MM.1S (cell line): ENCODE measurements around the gene NSF.

Experiments used
- DNase-seq: peaks from one replicate; pipeline ENCODE4 v3.0.0-alpha.2; 2015
- H2AFZ ChIP-seq: fragments of 300-600 bp; sonication (generic); 2 replicates; pipeline ENCODE4 v1.6.0; 2016; ENCODE audit warnings: antibody characterized with exemption, low read length
- H3F3A ChIP-seq: fragments of 300-600 bp; sonication (generic); 2 replicates; pipeline ENCODE4 v1.6.1; 2016; ENCODE audit warnings: mild to moderate bottlenecking, antibody characterized with exemption, low read length, moderate library complexity, mixed read lengths; ENCODE audit not compliant: insufficient read depth
- H3K27ac ChIP-seq: fragments of 300-600 bp; sonication (generic); 2 replicates; pipeline ENCODE4 v1.5.1; 2016; ENCODE audit warnings: mild to moderate bottlenecking, low read length
- H3K27me3 ChIP-seq: fragments of 300-600 bp; sonication (generic); replicated peaks from 2 replicates; pipeline ENCODE4 v1.6.0; 2016; ENCODE audit warnings: low read length; ENCODE audit not compliant: insufficient read depth
- H3K36me3 ChIP-seq: fragments of 300-600 bp; sonication (generic); replicated peaks from 2 replicates; pipeline ENCODE4 v1.6.1; 2016; ENCODE audit warnings: mild to moderate bottlenecking, low read length, mixed read lengths; ENCODE audit not compliant: insufficient read depth
- H3K4me1 ChIP-seq: fragments of 300-600 bp; sonication (generic); 2 replicates; pipeline ENCODE4 v1.6.1; 2016; ENCODE audit warnings: low read length, mixed read lengths
- H3K4me2 ChIP-seq: fragments of 300-600 bp; sonication (generic); 2 replicates; pipeline ENCODE4 v1.6.0; 2016; ENCODE audit warnings: low read depth, low read length
- H3K4me3 ChIP-seq: fragments of 300-600 bp; sonication (generic); 2 replicates; pipeline ENCODE4 v1.5.1; 2016; ENCODE audit warnings: low read length, mixed read lengths
- H3K79me2 ChIP-seq: fragments of 300-600 bp; sonication (generic); 2 replicates; pipeline ENCODE4 v1.6.1; 2016; ENCODE audit warnings: mixed run types, low read length, mixed read lengths
- H3K9ac ChIP-seq: fragments of 300-600 bp; sonication (generic); 2 replicates; pipeline ENCODE4 v1.6.1; 2016; ENCODE audit warnings: low read length, mixed read lengths
- H3K9me2 ChIP-seq: fragments of 300-600 bp; sonication (generic); replicated peaks from 2 replicates; pipeline ENCODE4 v1.6.1; 2016; ENCODE audit warnings: mild to moderate bottlenecking, low read length, mixed read lengths; ENCODE audit not compliant: insufficient read depth
- H3K9me3 ChIP-seq: fragments of 300-600 bp; sonication (generic); replicated peaks from 2 replicates; pipeline ENCODE4 v1.6.1; 2016; ENCODE audit warnings: mild to moderate bottlenecking, low read length, mixed read lengths; ENCODE audit not compliant: insufficient read depth
- H4K20me1 ChIP-seq: fragments of 300-600 bp; sonication (generic); 2 replicates; pipeline ENCODE4 v1.6.1; 2016; ENCODE audit warnings: mild to moderate bottlenecking, low read length, moderate library complexity, mixed read lengths; ENCODE audit not compliant: insufficient read depth
- EZH2 ChIP-seq: fragments of 300-600 bp; sonication (generic); optimal IDR thresholded peaks from 2 replicates; pipeline ENCODE3; 2017; ENCODE audit warnings: low read depth, mild to moderate bottlenecking, antibody characterized with exemption, low read length, mixed read lengths
- EZH2phosphoT487 ChIP-seq: fragments of 300-600 bp; sonication (generic); IDR thresholded peaks from 2 replicates; pipeline ENCODE4 v1.6.1; 2018; ENCODE audit warnings: antibody characterized with exemption, low read length
- TF ChIP-seq, protein P1 (sequence below): fragments of 300-600 bp; sonication (generic); IDR thresholded peaks from 2 replicates; pipeline ENCODE4 v1.5.1; 2016; ENCODE audit warnings: antibody characterized with exemption, low read length, mixed read lengths

The NSF gene

DNA sequence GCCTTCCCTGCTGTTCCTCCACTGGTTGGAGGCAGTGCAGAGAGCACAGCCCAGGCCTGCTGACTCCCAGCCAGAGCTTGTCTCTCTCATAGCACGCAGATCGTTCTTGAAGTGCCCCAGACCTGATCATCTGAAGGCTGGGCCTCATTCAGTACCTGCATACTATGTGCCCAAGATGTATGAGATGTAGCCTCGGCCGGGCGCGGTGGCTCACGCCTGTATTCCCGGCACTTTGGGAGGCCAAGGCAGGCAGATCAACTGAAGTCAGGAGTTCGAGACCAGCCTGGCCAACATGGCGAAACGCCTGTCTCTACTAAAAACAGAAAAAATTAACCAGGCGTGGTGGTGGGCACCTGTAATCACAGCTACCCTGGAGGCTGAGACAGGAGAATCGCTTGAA lies 197.0 kb downstream of the NSF start:
- Histone ChIP-seq H3K4me1 (no peaks in the 10 kb centered on the region), H3K36me3 (no peaks in the 10 kb centered on the region), H4K20me1 (no peaks in the 10 kb centered on the region), H3F3A (no peaks in the 10 kb centered on the region), H3K79me2 (no peaks in the 10 kb centered on the region), H3K9ac (no peak overlapping the region), H2AFZ (no peak overlapping the region), H3K4me3 (no peak overlapping the region), H3K4me2 (no peak overlapping the region), H3K27ac (no peak overlapping the region), H3K9me3 (no peaks in the 10 kb centered on the region), H3K9me2 (no peaks in the 10 kb centered on the region), H3K27me3 (0 out of 2 replicates have a peak, but pooled peaks cover 6% of the 10 kb centered on the region)
- no peak for DNase-seq
- TF ChIP-seq EZH2, result no peak
- TF ChIP-seq EZH2phosphoT487, result no peak
- TF ChIP-seq, protein P1, sequence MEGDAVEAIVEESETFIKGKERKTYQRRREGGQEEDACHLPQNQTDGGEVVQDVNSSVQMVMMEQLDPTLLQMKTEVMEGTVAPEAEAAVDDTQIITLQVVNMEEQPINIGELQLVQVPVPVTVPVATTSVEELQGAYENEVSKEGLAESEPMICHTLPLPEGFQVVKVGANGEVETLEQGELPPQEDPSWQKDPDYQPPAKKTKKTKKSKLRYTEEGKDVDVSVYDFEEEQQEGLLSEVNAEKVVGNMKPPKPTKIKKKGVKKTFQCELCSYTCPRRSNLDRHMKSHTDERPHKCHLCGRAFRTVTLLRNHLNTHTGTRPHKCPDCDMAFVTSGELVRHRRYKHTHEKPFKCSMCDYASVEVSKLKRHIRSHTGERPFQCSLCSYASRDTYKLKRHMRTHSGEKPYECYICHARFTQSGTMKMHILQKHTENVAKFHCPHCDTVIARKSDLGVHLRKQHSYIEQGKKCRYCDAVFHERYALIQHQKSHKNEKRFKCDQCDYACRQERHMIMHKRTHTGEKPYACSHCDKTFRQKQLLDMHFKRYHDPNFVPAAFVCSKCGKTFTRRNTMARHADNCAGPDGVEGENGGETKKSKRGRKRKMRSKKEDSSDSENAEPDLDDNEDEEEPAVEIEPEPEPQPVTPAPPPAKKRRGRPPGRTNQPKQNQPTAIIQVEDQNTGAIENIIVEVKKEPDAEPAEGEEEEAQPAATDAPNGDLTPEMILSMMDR, result no peak

- Histone ChIP-seq H3K9ac (no peak overlapping the region), H2AFZ (no peak overlapping the region), H3K4me3 (no peak overlapping the region), H3K9me2 (no peaks in the 10 kb centered on the region), H3K4me1 (no peaks in the 10 kb centered on the region), H3K4me2 (no peak overlapping the region), H3K27me3 (peaks cover 6% of the 10 kb centered on the region; the same call in 1 of the 2 replicates), H4K20me1 (no peaks in the 10 kb centered on the region), H3K27ac (no peak overlapping the region), H3F3A (no peaks in the 10 kb centered on the region), H3K9me3 (no peaks in the 10 kb centered on the region), H3K79me2 (no peaks in the 10 kb centered on the region), H3K36me3 (no peaks in the 10 kb centered on the region)
- no peak for DNase-seq
- TF ChIP-seq EZH2phosphoT487, result no peak
- TF ChIP-seq EZH2, result no peak
- TF ChIP-seq, protein P1, result no peak
These were observed 197.8 kb downstream of the NSF start for GRCh38 chr17:46788300-46788699.

- Histone ChIP-seq H2AFZ (no peak overlapping the region), H3K4me2 (no peak overlapping the region), H3F3A (no peaks in the 10 kb centered on the region), H3K9me3 (no peaks in the 10 kb centered on the region), H3K4me1 (no peaks in the 10 kb centered on the region), H3K9me2 (no peaks in the 10 kb centered on the region), H3K27me3 (peaks cover 9% of the 10 kb centered on the region; the same call in 1 of the 2 replicates), H3K27ac (no peak overlapping the region), H3K9ac (no peak overlapping the region), H3K79me2 (no peaks in the 10 kb centered on the region), H3K4me3 (no peak overlapping the region), H3K36me3 (no peaks in the 10 kb centered on the region), H4K20me1 (no peaks in the 10 kb centered on the region)
- TF ChIP-seq EZH2 (no peak), EZH2phosphoT487 (no peak)
- TF ChIP-seq, protein P1, result no peak
- DNase-seq, result no peak
These were observed 198.3 kb downstream of the NSF start for GRCh38 chr17:46788796-46789195.
